ENCODE measurements around the gene SLC12A7. TPM values are rescaled to one million over a fixed set of nuclear protein-coding genes. Genes with fewer than 3 reads are reported as not detected.

SLC12A7 gene
- total and polyA plus RNA-seq, 10 donors = 8.6 to 120 (median 52.3) TPM

DNA sequence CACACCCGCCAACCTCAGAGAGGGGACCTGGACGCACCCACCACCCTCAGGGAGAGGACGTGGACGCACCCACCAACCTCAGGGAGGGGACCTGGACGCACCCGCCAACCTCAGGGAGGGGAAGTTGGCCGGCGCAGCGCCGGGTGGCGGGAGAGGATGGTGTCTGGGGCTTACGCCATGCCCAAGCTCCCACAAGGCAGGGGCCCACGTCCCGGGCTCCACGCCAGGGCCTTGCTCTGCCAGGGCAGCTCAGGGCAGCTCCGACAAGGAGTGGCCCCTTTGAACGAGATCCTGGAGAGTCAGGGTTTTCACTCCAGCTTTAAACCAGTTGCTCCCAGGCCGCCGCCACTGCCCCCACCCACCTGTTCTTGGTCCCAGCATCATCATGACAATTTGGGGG lies 32.2 kb upstream of the SLC12A7 start:
- 74 to 95% (median 85%) methylated on average over 13 to 19 of the region's 19 CpGs for WGBS, 5 donors
- TF ChIP-seq POLR2AphosphoS5 (IDR thresholded peaks at IDR 0.05) = no peak
- TF ChIP-seq, protein P1, sequence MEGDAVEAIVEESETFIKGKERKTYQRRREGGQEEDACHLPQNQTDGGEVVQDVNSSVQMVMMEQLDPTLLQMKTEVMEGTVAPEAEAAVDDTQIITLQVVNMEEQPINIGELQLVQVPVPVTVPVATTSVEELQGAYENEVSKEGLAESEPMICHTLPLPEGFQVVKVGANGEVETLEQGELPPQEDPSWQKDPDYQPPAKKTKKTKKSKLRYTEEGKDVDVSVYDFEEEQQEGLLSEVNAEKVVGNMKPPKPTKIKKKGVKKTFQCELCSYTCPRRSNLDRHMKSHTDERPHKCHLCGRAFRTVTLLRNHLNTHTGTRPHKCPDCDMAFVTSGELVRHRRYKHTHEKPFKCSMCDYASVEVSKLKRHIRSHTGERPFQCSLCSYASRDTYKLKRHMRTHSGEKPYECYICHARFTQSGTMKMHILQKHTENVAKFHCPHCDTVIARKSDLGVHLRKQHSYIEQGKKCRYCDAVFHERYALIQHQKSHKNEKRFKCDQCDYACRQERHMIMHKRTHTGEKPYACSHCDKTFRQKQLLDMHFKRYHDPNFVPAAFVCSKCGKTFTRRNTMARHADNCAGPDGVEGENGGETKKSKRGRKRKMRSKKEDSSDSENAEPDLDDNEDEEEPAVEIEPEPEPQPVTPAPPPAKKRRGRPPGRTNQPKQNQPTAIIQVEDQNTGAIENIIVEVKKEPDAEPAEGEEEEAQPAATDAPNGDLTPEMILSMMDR (IDR thresholded peaks at IDR 0.05 in 8 of 11, conservative IDR thresholded peaks at IDR 0.05 in 3 of 11) = no peak
- no peak for TF ChIP-seq POLR2A (IDR thresholded peaks at IDR 0.05)
- Histone ChIP-seq H3K27me3 (replicated peaks in 1 of 7) (peaks cover 0 to 28% (median 0%) of the 10 kb centered on the region in 7 donors), H3K27ac (no peak overlapping the region), H3K4me1 (peaks cover 7 to 33% (median 24%) of the 10 kb centered on the region in 6 donors), H3K9me3 (no peaks in the 10 kb centered on the region), H3K4me3 (no peak overlapping the region), H3K36me3 (no peaks in the 10 kb centered on the region)
- intact Hi-C loops (cut with DNase I; ENCODE audit: low total_unique reads) = loop anchor here (5.0 kb wide), 1 partner anchor 222 kb away; no protein-coding TSS in a partner anchor
- DNase-seq = no peak

- intact Hi-C loops (cut with DNase I; ENCODE audit: low total_unique reads) = loop anchor here (5.0 kb wide), 1 partner anchor 221 kb away; no protein-coding TSS in a partner anchor
- no peak overlapping the region for H3K4me3 ChIP-seq
- no peaks in the 10 kb centered on the region for H3K36me3 ChIP-seq
- DNase-seq = no peak
- H3K27ac ChIP-seq = no peak overlapping the region
- TF ChIP-seq, protein P1 (IDR thresholded peaks at IDR 0.05 in 8 of 11, conservative IDR thresholded peaks at IDR 0.05 in 3 of 11) = no peak
- TF ChIP-seq POLR2A (IDR thresholded peaks at IDR 0.05) = no peak
- TF ChIP-seq POLR2AphosphoS5 (IDR thresholded peaks at IDR 0.05) = no peak
- H3K4me1 ChIP-seq = peaks cover 7 to 35% (median 24%) of the 10 kb centered on the region in 6 donors
- 90 to 97% (median 94%) methylated on average over 2 to 7 of the region's 7 CpGs for WGBS, 5 donors
- no peaks in the 10 kb centered on the region for H3K9me3 ChIP-seq
- H3K27me3 ChIP-seq (replicated peaks in 1 of 7) = peaks cover 0 to 33% (median 0%) of the 10 kb centered on the region in 7 donors
Observed at GRCh38 chr5:1143670-1143951, 31.7 kb upstream of the SLC12A7 start.

GRCh38 chr5:1142886-1143669 lies 31.2 kb upstream of the SLC12A7 start:
- TF ChIP-seq, protein P1 (IDR thresholded peaks at IDR 0.05 in 8 of 11, conservative IDR thresholded peaks at IDR 0.05 in 3 of 11) = no peak
- TF ChIP-seq POLR2AphosphoS5 (IDR thresholded peaks at IDR 0.05) (no peak), POLR2A (IDR thresholded peaks at IDR 0.05) (no peak)
- intact Hi-C loops (cut with DNase I; ENCODE audit: low total_unique reads) = loop anchor here (5.0 kb wide), 1 partner anchor 221 kb away; no protein-coding TSS in a partner anchor

GRCh38 chr5:1141834-1142233 lies 30.0 kb upstream of the SLC12A7 start:
- H3K9me3 ChIP-seq = no peaks in the 10 kb centered on the region
- TF ChIP-seq, protein P1 (IDR thresholded peaks at IDR 0.05 in 8 of 11, conservative IDR thresholded peaks at IDR 0.05 in 3 of 11) = no peak
- intact Hi-C loops (cut with DNase I; ENCODE audit: low total_unique reads) = loop anchor here (5.0 kb wide), 1 partner anchor 220 kb away; no protein-coding TSS in a partner anchor
- H3K27ac ChIP-seq = no peak overlapping the region
- no peak for DNase-seq
- H3K4me3 ChIP-seq = no peak overlapping the region
- H3K36me3 ChIP-seq = no peaks in the 10 kb centered on the region
- peaks cover 0 to 43% (median 0%) of the 10 kb centered on the region in 7 donors for H3K27me3 ChIP-seq (replicated peaks in 1 of 7)
- H3K4me1 ChIP-seq = peaks cover 7 to 46% (median 26%) of the 10 kb centered on the region in 6 donors
- 27 to 60% (median 41%) methylated on average over 4 to 6 of the region's 6 CpGs for WGBS, 5 donors

More at GRCh38 chr5:1142886-1143669, 31.2 kb upstream of the SLC12A7 start:
- H3K9me3 ChIP-seq = no peaks in the 10 kb centered on the region
- H3K36me3 ChIP-seq = no peaks in the 10 kb centered on the region
- H3K27me3 ChIP-seq (replicated peaks in 1 of 7) = peaks cover 0 to 34% (median 0%) of the 10 kb centered on the region in 7 donors
- no peak overlapping the region for H3K27ac ChIP-seq
- peaks cover 7 to 36% (median 24%) of the 10 kb centered on the region in 6 donors for H3K4me1 ChIP-seq
- no peak overlapping the region for H3K4me3 ChIP-seq
- DNase-seq = no peak
- WGBS, 5 donors = 87 to 92% (median 91%) methylated on average over 21 to 34 of the region's 34 CpGs

All from spleen (tissue), 11 donors.